GM20431 (cell line): Measurements from ENCODE around the gene EPHX1.
"Not testable (repeated sequence)": the region's sequence is repeated elsewhere in the genome, so short reads cannot be mapped to it uniquely, and the experiment has no call there.

ENCODE experiments used
- in situ Hi-C: fragments of 300-500 bp; cut with MseI, MboI; formaldehyde crosslinking; loops from one replicate; pipeline ENCODE4 v1.15.0; 2020; ENCODE audit warnings: low sequenced_read_pairs; ENCODE audit not compliant: unreplicated experiment

The EPHX1 gene

DNA sequence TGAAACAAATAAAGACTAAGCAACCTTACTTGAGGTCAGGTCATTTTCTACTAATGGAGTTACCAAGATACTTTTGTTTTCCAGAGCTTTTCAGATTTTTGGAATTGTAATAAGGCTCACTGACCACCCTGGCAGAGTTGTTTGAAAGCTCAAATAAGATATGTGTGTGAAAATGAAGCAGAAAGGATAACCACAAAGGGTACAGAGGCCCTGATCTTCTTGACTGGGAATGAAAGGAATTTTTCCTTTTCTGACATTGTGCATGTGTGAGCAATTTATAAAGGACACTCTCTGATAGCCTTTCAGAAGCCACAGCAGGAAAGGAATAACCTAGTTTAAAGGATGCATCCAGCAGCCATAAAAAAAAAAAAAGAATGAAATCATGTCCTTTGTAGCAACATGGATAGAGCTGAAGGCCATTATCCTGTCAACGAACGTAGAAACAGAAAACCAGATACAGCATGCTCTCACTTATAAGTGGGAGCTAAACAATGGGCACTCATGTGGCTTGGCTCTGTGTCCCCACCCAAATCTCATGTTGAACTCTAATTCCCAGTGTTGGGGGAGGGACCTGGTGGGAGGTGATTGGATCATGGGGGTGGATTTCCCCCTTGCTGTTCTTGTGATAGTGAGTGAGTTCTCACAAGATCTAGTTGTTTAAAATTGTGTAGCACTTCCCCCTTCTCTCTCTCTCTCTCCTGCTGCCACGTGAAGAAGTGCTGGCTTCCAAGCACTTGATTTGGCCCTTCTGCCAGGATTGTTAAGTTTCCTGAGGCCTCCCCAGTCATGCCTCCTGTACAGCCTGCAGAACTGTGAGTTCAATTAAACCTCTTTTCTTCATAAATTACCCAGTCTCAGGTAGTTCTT lies 35.4 kb upstream of the EPHX1 start:
- in situ Hi-C loops, result loop anchor here (25.0 kb wide), 1 partner anchor 287 kb away; no protein-coding TSS in a partner anchor

DNA sequence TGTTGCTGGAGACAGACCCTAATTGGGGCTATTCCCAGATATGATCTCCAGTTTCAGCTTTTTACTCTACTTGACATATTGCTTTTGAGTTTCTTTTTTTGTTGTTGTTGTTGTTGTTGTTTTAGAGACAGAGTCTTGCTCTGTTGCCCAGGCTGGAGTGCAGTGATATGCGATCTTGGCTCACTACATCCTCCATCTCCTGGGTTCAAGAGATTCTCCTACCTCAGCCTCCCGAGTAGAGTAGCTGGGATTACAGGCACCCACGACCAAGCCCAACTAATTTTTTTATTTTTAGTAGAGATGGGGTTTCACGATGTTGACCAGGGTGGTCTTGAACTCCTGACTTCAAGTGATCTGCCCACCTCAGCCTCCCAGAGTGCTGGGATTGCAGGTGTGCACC lies 33.6 kb upstream of the EPHX1 start:
- in situ Hi-C loops, result no loop called here

DNA sequence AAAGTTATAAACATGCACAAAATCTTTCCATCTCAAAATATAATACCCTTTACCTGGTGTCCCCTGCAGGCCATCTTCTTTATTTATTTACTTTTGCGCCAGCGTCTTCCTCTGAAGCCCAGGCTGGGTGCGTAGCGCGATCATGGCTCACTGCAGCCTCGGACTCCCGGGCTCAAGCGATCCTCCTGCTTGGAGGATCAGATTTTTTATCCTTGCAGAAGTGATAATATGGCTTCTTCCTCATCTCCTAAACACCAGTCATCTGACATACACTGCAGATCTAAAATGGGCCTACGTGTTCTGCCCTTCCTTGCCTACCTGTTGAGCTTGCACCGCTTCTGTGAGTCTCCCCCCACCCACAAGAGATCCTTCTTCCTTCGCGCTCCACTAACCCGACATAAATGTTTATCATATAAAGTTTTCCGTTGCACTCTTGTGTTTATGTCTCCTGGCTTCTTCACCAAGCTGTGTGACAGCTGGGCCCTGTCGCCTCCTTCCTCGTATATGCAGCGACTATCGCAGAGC lies 32.8 kb upstream of the EPHX1 start:
- in situ Hi-C loops, result no loop called here

DNA sequence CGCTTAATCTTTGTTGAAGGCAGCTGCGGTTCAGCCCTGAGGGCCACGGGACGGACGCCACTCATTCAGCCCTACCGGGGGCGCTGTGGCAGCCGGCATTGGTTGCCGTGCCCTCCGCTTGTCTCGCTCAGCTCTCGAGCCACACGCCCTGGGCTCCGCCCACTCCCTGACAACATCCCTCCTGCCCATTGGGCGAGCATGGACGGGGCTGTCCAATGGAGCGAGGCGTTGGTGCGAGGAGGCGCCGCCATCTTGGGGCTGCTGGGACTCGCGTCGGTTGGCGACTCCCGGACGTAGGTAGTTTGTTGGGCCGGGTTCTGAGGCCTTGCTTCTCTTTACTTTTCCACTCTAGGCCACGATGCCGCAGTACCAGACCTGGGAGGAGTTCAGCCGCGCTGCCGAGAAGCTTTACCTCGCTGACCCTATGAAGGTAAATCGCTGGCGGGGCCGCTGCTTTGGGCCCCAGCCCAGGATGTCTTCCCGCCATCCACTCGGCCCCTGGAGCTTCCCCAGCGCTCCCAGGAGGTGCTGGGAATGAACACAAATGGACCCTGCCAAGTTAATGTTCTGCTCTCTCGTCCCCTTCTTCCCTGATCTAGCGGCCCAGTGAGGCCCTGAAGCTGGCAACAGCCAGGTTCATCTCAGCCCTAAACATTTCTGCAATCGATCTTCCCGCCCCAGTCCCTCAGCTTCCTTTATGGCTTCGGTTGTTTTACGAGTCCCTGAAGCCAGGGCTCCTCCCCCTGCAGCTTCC lies 32.2 kb upstream of the EPHX1 start, which contains the start of gene SRP9:
Gene SRP9 (plus strand): TSS at position 244 of the 754 bp plus-strand sequence. CDS start 115 bp downstream, at position 359.
- in situ Hi-C loops, result no loop called here

DNA sequence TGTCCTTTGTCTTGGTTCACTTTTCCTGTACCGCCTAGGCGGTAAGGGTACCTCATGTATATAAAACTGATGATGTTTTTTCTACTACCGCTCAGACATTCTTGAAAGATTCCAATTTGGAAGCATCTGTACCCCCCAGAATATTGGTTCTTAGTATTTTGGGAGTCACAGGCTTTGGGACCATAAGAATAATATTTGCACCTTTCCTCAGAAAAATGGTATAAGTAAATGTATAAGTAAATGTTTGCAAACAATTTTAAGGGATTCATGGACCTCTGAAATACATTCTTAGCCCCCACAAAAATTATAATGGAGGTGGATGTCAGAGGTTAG lies 31.6 kb upstream of the EPHX1 start:
- in situ Hi-C loops, result no loop called here

DNA sequence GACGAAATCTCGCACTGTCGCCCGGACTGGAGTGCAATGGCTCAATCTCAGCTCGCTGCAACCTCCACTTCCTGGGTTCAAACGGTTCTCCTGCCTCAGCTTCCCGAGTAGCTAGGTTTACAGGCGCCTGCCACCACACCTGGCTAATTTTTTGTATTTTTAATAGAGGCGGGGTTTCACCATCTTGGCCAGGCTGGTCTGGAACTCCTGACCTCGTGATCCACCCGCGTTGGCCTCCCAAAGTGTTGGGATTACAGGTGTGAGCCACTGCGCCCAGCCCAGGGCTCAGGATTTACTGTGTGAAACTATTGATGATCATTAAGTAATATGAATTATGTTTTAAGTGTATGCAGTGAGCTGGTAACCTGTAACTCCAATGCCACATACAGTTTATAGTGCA lies 30.8 kb upstream of the EPHX1 start:
- in situ Hi-C loops, result not testable (repeated sequence)

DNA sequence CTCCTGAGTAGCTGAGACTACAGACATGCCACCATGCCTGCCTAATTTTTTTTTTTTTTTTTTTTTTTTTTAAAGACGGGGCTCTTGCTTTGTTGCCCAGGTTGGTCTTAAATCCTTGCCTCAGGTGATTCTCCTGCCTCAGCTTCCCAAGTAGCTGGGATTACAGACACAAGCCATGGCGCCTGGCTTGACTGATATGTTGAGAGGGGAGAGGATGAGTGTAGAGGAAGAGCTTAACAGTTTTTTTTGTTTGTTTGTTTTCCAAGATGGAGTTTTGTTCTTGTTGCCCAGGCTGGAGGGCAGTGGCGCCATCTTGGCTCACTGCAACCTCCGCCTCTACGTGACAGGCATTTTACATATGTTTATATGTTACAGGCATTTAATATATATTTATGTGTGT lies 29.8 kb upstream of the EPHX1 start:
- in situ Hi-C loops, result no loop called here

DNA sequence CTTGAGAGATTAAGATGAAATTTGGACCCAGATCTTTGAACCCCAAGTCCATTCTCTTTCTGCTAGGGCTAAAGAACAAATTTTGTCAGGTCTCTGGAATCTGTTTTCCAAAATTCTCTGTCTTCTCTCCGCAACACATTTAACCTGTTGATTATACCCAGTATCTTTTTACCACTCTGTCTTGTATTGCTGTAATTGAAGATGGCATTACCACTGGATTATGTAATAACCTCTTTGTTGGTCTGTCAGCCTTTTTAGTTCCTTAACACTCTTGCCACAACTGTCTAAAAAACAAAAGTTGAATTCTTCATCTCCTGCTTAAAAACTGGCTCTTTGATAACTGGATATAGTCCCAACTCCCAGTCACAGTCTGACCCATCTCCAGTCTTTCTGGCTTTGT lies 29.3 kb upstream of the EPHX1 start:
- in situ Hi-C loops, result no loop called here

DNA sequence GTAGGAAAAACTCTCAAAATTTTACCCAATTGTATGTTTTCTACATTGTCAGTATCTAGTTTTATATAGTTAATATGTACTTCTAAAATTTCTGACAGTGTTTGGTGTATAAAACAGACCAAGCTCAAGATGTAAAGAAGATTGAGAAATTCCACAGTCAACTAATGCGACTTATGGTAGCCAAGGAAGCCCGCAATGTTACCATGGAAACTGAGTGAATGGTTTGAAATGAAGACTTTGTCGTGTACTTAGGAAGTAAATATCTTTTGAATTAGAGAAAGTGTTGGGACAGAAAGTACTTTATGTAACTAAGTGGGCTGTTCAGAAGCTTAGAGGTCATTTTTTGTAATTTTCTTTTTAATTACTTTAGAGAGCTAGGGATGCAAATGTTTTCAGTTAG lies 20.8 kb upstream of the EPHX1 start:
- in situ Hi-C loops, result not testable (repeated sequence)

DNA sequence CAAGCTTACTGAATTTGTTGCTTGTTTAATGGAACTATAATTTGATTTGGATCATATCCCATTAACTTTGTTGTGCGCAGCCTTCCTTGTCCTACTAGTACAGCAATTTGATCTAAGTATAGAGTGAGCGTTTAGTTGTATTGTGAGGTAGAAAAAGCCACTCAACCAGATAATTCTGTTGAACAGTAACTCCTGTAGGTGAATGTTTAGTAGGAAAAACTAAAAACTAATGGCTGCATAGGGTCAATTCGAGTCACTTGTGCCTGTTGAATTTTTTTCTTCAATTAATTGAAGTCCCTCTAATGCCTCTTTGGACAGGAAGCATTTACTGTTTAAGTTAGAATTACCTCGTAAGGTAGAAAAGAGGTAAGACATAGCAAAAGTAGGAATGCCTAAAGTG lies 15.0 kb upstream of the EPHX1 start:
- in situ Hi-C loops, result no loop called here

DNA sequence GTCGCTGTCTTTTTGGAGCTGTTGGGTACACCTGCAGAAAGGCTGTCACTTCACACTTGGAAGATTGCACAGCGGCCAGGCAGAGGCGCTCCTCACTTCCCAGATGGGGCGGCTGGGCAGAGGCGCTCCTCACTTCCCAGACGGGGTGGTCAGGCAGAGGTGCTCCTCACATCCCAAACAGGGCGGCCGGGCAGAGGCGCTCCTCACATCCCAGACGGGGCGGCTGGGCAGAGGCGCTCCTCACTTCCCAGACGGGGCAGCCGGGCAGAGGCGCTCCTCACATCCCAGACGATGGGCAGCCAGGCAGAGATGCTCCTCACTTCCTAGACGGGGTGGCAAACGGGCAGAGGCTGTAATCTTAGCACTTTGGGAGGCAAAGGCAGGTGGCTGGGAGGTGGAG lies 13.8 kb upstream of the EPHX1 start:
- in situ Hi-C loops, result not testable (repeated sequence)

DNA sequence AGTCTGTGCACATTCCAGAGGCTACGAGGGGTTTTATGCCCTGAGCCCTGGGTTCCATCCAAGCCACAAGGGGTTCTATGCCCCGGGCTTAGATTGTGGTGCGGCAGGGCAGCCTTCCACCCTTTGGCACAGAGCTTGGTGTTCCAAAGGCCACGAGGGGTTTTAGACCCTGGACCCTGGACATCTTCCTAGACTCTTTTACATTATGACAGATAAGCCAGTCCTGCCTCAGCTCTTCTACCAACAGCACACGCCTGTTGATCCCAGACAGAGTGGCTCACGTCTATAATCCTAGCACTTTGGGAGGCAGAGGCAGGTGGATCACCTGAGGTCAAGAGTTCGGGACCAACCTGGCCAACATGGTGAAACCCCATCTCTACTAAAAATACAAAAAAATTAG lies 8.8 kb upstream of the EPHX1 start:
- in situ Hi-C loops, result not testable (repeated sequence)

DNA sequence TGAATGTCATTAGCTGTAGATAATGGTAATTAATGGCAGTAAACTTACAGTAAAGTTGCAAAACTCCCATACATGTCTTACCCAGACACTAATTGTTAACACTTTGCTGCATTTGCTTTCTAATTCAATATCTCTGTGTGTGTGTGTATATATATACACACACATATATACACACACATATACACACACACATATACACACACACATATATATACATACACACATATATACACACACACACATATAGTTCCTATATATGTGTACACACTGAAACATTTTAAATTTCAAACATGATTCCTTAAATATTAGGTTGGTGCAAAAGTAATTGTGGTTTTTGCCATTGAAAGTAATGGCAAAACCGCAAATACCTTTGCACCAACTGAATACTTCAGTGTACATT lies 3.7 kb upstream of the EPHX1 start:
- in situ Hi-C loops, result no loop called here

DNA sequence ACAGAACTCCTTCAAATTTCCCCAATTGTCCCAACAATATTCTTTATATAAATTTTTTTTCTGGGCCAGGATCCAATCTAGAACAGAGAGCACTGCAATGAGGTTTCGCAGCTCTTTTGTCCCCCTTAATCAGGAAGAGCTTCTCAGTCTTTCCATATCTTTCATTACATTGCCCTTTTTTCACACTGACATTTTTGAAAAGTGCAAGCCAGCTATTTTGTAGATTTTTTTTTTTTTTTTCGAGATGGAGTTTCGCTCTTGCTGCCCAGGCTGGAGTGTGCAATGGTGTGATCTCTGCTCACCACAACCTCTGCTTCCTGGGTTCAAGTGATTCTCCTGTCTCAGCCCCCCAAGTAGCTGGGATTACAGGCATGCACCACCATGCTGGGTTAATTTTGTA lies 3.2 kb upstream of the EPHX1 start:
- in situ Hi-C loops, result not testable (repeated sequence)

DNA sequence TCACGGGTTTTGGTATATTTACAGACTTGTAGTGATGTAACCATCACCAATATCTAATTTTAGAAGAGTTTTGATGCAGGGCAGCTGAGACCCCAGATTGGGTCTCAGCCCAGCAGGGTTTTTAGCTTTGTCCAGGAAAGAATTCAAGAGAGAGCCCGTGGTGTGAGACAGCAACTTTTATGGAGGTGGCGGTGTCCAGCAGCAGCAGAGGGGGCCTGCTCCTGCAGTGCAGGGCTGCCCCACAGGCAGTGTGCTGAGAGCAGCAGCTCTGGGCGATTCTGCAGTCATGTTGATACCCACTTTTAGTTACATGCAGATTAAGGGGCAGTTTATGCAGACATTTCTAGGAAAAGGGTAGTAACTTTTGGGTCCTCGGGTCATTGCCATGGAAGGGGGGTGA lies 1.8 kb upstream of the EPHX1 start:
- in situ Hi-C loops, result no loop called here

DNA sequence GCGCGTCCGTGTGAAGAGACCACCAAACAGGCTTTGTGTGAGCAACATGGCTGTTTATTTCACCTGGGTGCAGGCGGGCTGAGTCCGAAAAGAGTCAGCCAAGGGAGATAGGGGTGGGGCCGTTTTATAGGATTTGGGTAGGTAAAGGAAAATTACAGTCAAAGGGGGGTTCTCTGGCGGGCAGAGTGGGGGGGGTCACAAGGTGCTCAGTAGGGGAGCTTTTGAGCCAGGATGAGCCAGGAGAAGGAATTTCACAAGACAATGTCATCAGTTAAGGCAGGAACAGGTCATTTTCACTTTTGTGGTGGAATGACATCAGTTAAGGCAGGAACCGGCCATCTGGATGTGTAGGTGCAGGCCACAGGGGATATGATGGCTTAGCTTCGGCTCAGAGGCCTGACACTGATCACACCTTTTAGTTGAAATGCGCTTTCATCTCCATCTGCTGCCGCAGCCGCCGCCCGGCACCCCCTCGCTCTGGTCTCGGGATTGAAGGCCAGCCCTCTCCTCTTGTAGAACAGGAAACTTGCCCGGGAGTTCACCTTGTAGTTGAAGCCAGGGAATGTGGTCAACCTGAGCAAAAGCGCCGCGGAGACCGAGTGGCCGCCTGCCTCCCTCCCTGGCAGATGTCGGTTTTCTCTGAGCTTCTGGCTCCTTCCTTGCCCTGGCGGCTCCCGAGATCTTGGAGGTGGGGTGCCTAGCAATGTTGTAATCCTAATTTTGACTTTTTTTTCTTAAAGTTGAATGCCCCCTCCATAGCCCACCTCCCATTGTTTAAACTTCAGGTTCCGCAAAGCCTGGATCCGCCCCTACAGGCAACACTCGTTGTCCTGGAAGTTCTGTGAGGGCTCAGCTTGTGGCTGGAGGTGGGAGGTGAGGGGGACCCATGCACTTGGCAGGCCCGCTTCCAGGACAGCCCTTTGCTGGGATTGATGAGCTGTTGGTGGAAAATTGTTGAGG lies 935 bp downstream of the EPHX1 start:
- in situ Hi-C loops, result not testable (repeated sequence)

DNA sequence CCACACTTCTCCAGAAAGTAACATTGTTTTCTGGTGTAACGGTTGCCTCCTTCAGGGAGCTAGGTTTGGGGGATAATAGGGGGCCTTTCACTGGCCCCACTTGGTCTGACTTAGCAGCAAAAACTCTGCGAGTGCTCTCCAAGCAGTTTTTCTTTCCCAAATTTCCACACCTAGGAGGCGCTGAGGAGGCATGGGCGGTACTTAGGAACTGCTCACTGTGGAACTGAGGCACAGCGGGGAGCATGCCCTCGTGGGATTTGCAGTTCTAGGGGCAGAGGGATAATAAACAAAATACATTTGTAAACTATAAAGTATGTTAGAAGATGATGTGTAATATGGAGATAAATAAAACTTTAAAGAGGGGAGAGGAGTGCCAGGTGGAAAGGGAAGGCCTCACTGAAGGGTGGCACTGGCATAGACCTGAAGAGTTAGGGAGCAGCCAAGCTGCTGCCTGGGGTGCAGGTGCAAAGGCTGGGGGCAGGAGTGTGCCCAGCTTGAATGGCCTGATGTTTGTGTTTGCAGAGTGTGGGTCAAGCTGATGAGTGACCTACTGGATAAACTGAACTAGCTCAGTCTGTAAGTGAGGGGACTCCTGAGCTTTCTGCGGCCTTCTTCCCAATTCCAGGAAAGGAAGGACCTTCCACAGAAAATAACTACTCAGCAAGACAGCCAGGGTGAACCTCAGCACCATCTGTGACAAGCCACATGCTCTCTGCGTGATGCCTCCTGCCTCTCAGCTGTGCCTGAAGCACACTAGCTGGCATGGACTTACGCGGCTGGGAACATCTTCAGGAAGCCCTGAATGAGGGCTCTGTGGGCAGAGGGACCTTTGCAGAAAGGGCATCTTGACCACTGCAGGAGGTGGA lies 1.9 kb downstream of the EPHX1 start:
- in situ Hi-C loops, result no loop called here

DNA sequence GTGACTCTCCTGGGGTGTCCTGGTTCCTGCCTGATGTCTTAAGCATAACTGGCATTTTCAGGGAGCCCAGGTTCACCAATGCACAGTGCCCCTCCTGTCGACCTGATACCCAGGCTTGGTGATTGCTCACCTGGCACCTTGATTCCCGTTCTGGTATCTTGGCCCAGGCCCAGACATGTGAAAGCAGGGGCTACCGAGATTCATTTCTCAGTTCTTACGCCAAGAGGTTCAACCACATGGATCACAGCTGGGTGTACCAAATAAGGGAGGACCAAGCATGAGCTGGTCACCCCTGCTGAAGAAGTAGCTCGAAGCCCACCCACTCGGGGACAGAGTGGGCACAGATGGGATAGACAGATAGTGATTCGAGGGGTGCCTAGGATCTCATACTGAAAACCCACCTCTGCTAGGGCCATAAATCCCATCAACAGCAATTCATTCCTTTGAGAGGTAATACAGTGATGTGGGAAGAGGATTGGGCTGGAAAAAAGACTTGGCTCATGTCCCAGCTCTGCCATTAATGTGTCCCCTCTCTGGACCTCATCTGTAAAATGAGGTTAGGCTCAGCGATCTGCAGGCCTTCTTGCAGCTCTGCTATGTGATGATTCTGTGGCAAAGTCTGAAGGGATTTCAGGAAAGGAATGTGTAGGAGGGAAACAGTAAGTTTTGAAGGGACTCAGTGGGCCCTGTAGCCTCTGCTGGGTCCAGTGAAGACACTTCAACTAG lies 2.7 kb downstream of the EPHX1 start:
- in situ Hi-C loops, result no loop called here
